ENCODE results near the gene NTSR1.

The NTSR1 gene

GRCh38 chr20:62708591-62709536 lies at the start of gene NTSR1:
TSS of gene NTSR1 (plus strand) at chr20:62708836. CDS start at chr20:62709208, 372 bp downstream.
- no peak for DNase-seq (ENCODE audit: low spot score)

GRCh38 chr20:62659488-62660239 lies 49.0 kb upstream of the NTSR1 start:
- no peak for DNase-seq (ENCODE audit: low spot score)

GRCh38 chr20:62660240-62660615 lies 48.4 kb upstream of the NTSR1 start:
- DNase-seq (ENCODE audit: low spot score) = no peak

GRCh38 chr20:62660768-62661167 lies 47.9 kb upstream of the NTSR1 start:
- no peak for DNase-seq (ENCODE audit: low spot score)

- no peak for DNase-seq (ENCODE audit: low spot score)
These were observed 47.0 kb upstream of the NTSR1 start for GRCh38 chr20:62661647-62662046.

GRCh38 chr20:62662422-62662821 lies 46.2 kb upstream of the NTSR1 start:
- peak; percentile 85 for DNase-seq (ENCODE audit: low spot score)

DNA sequence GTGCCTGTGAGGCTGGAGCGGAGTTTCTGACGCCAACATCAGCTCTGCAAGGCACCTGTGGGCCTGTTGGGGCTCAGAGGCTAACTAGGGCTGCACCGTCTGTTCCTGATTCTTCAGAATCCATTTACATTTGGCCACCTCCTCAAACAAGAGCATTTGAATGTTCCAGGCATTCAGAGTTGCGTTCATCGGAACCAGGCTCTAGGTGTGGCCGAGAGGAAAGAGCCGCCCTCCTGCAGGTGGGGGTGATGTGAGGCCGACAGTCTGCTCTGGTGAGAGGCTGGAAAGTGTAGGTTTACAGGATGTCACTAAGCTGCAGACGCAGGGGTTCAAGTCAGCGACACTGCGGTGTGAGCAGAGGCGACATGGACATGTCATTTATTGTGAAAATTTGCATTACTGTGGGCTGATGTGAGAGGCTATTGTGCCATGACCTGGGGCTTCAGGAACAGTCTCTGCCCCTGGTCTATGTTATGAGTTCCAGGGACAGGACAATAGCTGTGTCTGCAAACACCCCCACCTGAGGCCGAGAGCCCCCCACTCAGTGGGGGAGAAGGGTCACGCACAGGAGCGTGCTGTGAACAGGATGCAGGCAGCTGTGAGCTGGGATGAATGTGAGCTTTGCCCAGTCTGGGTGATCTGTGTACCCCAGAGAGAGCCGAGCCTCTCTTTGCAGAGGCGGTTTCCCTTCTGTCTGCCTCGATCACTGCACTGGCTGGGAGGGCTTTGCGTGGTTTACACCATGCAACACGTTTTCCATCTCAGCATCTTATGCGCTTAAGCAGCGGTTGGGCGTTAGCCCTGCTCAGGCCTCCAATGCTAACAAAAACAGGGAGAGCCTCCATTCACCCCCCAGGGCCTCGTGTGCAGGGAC lies 45.3 kb upstream of the NTSR1 start:
- no peak for DNase-seq (ENCODE audit: low spot score)

DNA sequence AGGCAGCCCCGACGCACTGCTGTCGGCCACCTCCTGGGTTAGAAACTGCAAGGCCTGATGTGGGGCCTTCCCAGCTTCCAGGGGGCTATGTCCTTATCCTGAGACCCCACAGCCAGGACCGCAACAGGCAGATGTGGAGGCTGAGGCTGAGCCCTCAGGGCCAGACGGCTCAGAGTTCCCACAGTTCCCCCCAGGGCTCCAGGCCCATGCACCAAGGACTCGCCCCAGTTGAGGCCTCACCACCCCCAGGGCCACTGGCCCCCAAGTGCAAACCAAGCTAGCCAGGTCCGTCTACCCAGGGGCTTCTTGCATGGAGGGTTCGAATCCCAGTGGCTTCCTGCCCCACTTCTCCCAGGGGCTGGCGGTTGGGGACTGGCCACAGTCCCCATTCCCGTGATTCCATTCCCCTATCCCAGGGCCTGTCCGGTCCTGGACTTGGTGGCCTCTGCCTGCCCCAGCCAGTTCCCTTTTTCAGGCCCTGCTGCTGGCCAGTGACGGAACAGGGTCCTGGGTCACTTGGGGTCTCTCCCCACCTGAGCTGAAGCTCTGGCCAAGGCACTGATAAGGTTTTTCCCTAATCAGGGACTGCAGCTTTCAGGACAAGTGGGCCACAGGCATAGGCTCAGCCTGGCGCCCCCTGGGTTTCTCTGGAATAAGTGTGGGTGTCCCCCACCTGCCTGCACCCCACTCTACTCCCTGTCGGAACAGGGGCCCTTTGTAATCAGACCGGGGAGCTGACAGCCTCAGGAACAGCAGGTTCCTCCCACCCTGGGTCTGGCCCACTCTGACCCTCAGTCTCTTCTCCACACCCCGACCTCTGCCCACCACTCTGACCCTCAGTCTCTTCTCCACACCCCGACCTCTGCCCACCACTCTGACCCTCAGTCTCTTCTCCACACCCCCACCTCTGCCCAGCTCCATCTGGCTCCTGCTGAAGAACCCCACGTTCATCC lies 44.3 kb upstream of the NTSR1 start:
- DNase-seq (ENCODE audit: low spot score) = no peak

DNA sequence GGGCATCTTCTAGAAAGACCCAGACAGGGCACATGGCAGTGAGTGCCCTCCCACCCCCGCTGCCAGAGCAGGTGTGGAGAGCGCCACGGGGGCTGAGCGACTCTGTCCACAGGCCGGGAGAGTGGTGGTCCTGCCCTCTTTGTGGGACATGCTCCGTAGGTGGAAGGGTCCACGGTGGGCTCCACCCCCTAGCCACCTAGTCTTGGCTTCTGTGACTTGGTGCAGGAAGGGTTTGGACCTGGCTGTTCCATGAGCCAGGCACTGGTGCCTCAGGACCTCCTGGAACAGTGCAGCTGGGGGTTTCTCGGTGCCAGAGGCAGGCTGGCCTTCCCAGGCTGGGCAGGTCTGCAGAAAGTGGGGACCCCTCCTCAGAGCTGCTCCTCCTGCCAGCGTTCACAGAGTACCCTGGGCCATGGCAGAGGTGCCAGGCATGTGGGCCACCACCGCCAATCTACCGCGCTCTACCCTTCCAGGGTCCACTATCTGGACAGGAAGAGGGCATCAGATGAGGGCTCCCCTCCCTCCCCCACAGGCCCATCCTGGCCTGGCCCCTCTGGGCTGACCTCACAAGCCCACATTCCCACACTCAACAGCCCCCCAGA lies 43.4 kb upstream of the NTSR1 start:
- DNase-seq (ENCODE audit: low spot score) = no peak

GRCh38 chr20:62665826-62666735 lies 42.6 kb upstream of the NTSR1 start:
- DNase-seq (ENCODE audit: low spot score) = no peak

DNA sequence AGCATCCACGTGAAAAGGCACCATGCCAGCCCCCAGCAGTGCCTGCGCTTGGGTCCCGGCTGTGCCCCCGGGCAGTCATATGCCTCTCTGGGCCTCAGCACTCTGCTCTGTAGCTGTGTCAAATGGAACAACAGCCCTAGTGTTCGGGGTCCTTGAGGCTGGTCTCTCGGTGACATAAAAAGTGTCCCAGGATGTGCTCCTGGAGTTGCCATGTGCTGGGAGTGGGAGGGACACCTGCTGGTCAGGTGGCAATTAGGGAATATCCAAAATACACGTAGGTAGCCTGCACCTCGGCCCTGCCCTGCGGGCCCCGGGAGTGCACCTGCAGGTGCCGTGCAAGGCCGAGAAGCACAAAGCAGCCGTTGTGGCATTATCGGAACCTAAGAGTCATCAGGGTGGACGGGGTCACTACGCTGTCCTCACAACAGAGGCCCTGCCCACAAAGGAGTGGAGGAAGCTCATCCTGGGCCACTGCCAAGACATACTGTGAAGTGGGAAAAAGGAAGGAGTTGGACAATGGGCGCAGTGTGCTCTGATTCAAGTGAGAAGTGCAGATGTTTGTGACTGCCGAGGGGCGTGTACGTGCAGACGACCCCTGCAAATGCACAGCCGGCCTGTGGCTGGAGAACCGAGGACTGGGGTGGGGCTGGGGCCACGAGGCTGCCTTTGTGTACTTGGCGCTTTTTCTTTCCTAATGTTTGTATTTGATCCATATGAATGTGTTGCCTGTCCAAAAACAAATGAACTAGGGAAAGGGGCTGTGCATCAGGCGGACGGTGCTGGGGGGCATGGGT lies 41.7 kb upstream of the NTSR1 start:
- DNase-seq (ENCODE audit: low spot score) = no peak

- no peak for DNase-seq (ENCODE audit: low spot score)
These were observed 40.9 kb upstream of the NTSR1 start for GRCh38 chr20:62667530-62668440.

DNA sequence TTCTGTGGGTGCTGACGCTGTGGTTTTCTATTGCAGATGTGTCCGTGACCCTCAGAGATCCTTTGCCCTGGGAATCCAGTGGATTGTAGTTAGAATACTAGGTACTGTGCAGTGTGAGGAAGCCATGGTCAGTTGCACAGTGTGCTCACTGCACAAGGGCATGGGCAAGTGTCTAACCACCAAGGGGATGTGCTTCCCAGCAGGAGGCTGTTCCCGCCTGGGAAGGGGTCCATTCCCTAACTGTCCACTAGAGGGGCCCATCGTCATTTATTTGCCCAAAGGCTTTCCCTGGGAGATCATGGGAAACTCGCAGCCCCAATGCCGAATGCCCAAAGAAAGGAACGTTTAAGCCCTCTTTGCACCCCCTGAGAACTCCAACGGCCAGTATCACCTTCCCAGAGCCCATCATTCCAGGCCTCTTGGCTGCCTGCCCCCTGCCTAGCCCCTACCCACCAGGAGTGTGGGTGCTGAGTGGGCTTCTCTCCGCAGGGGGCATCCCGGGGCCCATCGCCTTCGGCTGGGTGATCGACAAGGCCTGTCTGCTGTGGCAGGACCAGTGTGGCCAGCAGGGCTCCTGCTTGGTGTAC lies 40.1 kb upstream of the NTSR1 start:
- DNase-seq (ENCODE audit: low spot score) = peak; percentile 93

DNA sequence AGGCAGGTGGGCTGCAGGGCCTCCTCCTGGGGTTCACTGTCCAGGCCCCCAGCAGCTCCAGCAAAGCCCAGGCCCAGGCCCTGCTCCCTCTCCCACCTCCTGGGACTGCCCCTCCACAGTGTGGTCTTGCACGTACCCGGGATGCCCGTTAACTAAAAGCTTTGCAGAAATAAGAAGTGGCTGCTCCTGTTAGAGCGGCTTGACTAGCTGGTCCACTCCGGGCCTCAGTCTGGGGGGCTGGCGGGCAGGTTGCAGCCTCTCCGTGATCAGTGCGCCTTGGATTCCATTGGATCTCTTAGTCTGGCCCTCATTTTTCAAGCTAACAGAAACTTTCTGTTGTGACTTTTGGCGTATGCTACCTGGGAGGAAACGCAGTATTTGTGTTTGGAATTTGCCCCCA lies 39.4 kb upstream of the NTSR1 start:
- no peak for DNase-seq (ENCODE audit: low spot score)

DNA sequence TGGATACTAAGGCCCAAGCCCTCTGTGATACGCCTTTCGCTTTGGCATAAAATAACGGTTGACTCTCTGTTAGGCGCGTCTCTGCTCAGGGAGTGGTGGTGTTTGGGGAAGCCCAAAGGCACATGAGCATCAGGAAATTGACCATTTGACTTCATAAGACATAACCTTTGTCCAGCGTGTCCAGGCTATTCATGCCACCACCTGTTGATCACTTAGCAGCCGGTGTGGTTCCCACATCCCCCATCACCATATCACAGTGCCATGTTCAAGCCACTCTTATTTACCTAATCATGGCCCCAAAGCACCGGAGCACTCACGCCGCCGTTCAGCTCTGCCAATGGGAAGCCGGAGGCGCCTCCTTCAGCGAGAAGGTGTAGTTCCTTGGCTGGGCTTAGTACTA lies 38.5 kb upstream of the NTSR1 start:
- no peak for DNase-seq (ENCODE audit: low spot score)

GRCh38 chr20:62670998-62671397 lies 37.6 kb upstream of the NTSR1 start:
- no peak for DNase-seq (ENCODE audit: low spot score)

DNA sequence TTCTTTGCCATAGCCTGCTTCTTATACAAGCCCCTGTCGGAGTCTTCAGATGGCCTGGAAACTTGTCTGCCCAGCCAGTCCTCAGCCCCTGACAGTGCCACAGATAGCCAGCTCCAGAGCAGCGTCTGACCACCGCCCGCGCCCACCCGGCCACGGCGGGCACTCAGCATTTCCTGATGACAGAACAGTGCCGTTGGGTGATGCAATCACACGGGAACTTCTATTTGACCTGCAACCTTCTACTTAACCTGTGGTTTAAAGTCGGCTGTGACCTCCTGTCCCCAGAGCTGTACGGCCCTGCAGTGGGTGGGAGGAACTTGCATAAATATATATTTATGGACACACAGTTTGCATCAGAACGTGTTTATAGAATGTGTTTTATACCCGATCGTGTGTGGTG lies 36.9 kb upstream of the NTSR1 start:
- DNase-seq (ENCODE audit: low spot score) = no peak
